K562 treated with DMSO at 1 percent for 12 hours (cell line): ENCODE results near the gene VMAC. TPM values are rescaled to one million over a fixed set of nuclear protein-coding genes. Genes with fewer than 3 reads are reported as not detected.

Experiments
- total RNA-seq: library from RNA; unstranded; fragments of 300-600 nt; gene quantifications from 2 replicates; pipeline ENCODE4 v1.2.3, GENCODE V29; 2022; ENCODE audit not compliant: insufficient read depth

The VMAC gene, protein sequence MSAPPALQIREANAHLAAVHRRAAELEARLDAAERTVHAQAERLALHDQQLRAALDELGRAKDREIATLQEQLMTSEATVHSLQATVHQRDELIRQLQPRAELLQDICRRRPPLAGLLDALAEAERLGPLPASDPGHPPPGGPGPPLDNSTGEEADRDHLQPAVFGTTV
- 0.60 and 4.2 TPM in 2 replicates for total RNA-seq

DNA sequence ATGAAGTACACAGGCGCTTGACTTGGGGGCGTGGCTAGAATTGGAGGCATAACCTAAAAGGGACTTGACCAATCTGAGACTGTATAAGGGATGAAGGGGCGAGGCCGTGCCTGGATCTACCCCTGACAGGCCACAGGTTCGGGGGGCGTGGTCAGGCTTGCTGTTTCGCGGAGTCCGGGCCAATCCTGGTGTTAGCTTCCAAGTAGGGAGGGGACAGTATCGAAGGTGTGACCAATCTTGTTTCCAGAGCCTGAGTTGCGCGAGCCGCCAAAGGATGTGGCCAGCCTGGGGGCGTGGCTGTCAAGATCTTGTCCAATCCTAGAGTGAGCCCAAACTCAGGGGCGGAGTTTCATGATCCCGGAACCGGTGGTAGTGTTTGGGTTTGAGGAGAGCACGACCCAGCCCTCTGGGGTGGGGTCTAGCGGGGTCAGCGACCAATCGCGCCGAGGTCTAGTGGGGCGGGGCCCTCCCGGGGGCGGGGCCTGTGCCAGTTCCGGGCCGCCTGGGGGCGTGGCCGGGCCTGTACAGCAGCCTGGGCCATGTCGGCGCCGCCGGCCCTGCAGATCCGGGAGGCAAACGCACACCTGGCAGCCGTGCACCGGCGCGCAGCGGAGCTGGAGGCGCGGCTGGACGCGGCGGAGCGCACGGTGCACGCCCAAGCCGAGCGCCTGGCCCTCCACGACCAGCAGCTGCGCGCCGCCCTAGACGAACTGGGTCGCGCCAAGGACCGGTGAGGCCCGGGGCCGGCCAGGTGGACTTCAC is at the start of gene VMAC:
Gene VMAC (plus strand): TSS at position 521 of the 762 bp plus-strand sequence. CDS start 19 bp downstream, at position 540.

DNA sequence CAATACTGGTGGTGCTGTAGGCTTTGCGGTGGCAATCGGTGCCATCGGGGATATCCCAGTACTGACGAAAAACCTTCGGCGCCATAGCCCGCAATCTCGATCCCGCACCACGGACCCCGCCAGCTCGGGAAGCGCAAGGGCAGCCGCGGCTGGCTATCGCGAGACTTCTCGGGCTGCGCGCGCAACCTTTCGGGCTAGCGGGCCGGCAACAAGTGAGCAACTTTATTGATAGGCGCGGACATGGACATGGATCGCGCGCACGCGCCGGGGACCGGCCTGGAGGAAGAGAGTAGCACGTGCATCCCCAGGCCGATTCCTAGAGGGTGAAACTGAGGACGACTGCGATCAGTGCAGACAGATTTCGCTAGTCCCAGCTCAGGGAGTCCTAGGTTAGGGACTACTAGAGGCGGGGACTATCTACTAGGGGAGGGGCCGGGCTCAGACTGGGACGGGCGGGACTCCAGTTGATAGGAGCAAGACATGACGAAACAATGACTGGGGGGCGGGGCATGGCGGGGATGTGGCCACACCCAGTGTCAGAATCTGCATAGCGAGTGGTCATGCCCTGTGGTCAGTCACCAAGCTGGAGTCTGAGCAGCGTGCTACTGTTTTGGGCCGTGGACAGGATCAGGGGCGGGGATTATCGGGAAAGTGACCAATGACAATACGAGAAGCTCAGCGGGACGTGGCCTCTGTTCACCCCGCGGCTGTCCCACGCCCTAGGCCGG is 884 bp upstream of the VMAC start, which contains the start of gene NDUFA11:
Gene NDUFA11 (minus strand): TSS at position 167 of the 728 bp plus-strand sequence. CDS start 82 bp downstream, at position 85.

DNA sequence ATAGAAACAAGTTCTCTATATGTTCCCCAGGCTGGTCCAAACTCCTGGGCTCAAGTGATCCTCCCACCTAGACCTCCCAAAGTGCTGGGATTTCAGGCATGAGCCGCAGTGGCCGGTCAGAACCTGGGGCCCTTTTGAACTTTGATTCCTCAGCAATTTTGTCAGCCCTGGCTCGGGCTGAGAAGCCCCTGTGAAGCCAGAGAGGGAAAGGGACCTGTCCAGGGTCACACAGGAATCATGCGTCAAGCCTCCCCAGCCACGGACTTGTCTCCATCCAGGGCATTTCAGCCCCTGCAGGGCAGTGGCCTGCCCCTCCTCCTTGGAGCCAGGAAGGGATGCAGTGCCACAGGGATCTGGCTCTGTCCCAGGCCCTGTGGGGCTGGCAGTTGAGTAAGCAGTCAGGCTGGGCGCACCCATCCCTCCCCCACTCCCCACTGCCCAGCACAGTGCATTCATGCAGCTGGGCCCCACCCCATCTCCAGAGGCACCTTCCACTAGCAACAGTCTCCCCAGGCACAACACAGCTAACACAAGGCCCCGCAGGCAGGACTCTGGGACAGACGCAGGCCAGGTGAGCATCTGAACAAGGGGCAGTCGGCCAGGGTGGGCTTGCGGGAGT is 9.2 kb downstream of the VMAC start, which contains the start of gene CAPS:
Gene CAPS (plus strand): TSS at position 516 of the 619 bp plus-strand sequence. CDS start 153 bp downstream, outside the sequence.

Other genes with a start within 250 kb of the VMAC start
- gene MICOS13, start 224.4 kb upstream of the VMAC start, total RNA-seq, result 29.6 and 55.9 TPM in 2 replicates
- gene HSD11B1L, start 223.8 kb upstream of the VMAC start, total RNA-seq, result 11.2 and 13.8 TPM in 2 replicates
- 1,237 and 1,942 TPM in 2 replicates for gene RPL36, start 214.6 kb upstream of the VMAC start, total RNA-seq
- gene LONP1, start 184.7 kb upstream of the VMAC start, total RNA-seq, result 190 and 205 TPM in 2 replicates
- gene CATSPERD, start 184.2 kb upstream of the VMAC start, total RNA-seq, result not detected in 2 replicates
- 2.0 and 3.4 TPM in 2 replicates for gene PRR22, start 120.1 kb upstream of the VMAC start, total RNA-seq
- 36.3 and 46.8 TPM in 2 replicates for gene DUS3L, start 113.7 kb upstream of the VMAC start, total RNA-seq
- 24.5 and 33.8 TPM in 2 replicates for gene NRTN, start 99.8 kb upstream of the VMAC start, total RNA-seq
- not detected in 2 replicates for gene FUT6, start 65.2 kb upstream of the VMAC start, total RNA-seq
- gene FUT3, start 53.4 kb upstream of the VMAC start, total RNA-seq, result 1.5 TPM in 1 of 2 replicates, not detected in the other
- gene FUT5, start 34.3 kb upstream of the VMAC start, total RNA-seq, result not detected in 2 replicates
- gene NDUFA11, start 1.1 kb upstream of the VMAC start, total RNA-seq, result 494 and 896 TPM in 2 replicates
- 5.2 and 7.9 TPM in 2 replicates for gene CAPS, start 9.4 kb downstream of the VMAC start, total RNA-seq
- gene RANBP3, start 73.3 kb downstream of the VMAC start, total RNA-seq, result 54.6 and 80.5 TPM in 2 replicates
- gene RFX2, start 205.6 kb downstream of the VMAC start, total RNA-seq, result 7.2 and 12.4 TPM in 2 replicates
- not detected in 2 replicates for gene ACSBG2, start 230.8 kb downstream of the VMAC start, total RNA-seq